Natural killer cell (primary cell): ENCODE results near the gene IYD. TPM values are rescaled to one million over a fixed set of nuclear protein-coding genes. Genes with fewer than 3 reads are reported as not detected.

Source experiments
- ATAC-seq, 3 donors: fragments of 150-1000 bp in 2 of 3; fragments of 200-7000 bp in 1 of 3; cut with Tn5 transposase; 1 replicate in 1 of 3; 2 replicates in 2 of 3; pipeline ENCODE4 v1.10.0; 2021; ENCODE audit warnings: mild to moderate bottlenecking in 2 of 3, moderate library complexity in 2 of 3
- DNase-seq, 2 donors: peaks; one replicate each; pipeline versions ENCODE4 v3.0.0 to v3.0.0-alpha.2; 2013 to 2021; ENCODE audit warnings: mixed read lengths in 1 of 2
- H3K27ac ChIP-seq: one replicate; pipeline ENCODE4 v1.5.1; 2013; ENCODE audit warnings: mild to moderate bottlenecking, low read length
- H3K27me3 ChIP-seq: one replicate; pipeline ENCODE4 v1.6.1; 2013; ENCODE audit warnings: low read length; ENCODE audit not compliant: control insufficient read depth, insufficient read depth
- H3K36me3 ChIP-seq: one replicate; pipeline ENCODE4 v1.6.1; 2013; ENCODE audit warnings: low read length; ENCODE audit not compliant: control insufficient read depth, insufficient read depth
- H3K4me1 ChIP-seq: one replicate; pipeline ENCODE4 v1.6.1; 2013; ENCODE audit warnings: low read length; ENCODE audit not compliant: control insufficient read depth, insufficient read depth
- H3K4me3 ChIP-seq: one replicate; pipeline ENCODE4 v1.5.1; 2013; ENCODE audit warnings: low read length
- H3K9me3 ChIP-seq: one replicate; pipeline ENCODE4 v1.6.1; 2013; ENCODE audit warnings: low read length; ENCODE audit not compliant: control insufficient read depth, insufficient read depth
- H3K27ac Mint-ChIP-seq, 2 donors: one replicate each; pipeline ENCODE4 v1.8.0; 2022; ENCODE audit warnings: mild to moderate bottlenecking in 2 of 2, mixed read lengths in 2 of 2, moderate library complexity in 1 of 2
- H3K27me3 Mint-ChIP-seq, 2 donors: one replicate each; pipeline ENCODE4 v1.8.0; 2022; ENCODE audit warnings: low read depth in 2 of 2, mixed read lengths in 2 of 2
- H3K36me3 Mint-ChIP-seq: one replicate; pipeline ENCODE4 v1.8.0; 2022; ENCODE audit warnings: mixed read lengths
- H3K4me1 Mint-ChIP-seq, 2 donors: one replicate each; pipeline ENCODE4 v1.8.0; 2022; ENCODE audit warnings: mixed read lengths in 2 of 2
- H3K4me3 Mint-ChIP-seq: one replicate; pipeline ENCODE4 v1.8.0; 2022; ENCODE audit warnings: mild to moderate bottlenecking, moderate library complexity, mixed read lengths
- H3K9me3 Mint-ChIP-seq, 2 donors: one replicate each; pipeline ENCODE4 v1.8.0; 2022; ENCODE audit warnings: mixed read lengths in 2 of 2
- WGBS: methylation state at CpG from one replicate; pipeline ENCODE4 v1.1.7; 2013; ENCODE audit warnings: missing lambda C conversion rate; ENCODE audit not compliant: insufficient coverage; 5-methylcytosine and 5-hydroxymethylcytosine counted together
- intact Hi-C: fragments of 100-400 bp; cut with micrococcal nuclease; formaldehyde crosslinking; loops from one replicate; pipeline ENCODE4 v1.14.2; 2022
- total RNA-seq, 4 donors: library from RNA; stranded (reverse); fragments of 120-200 nt in 1 of 4; gene quantifications; one replicate each; pipeline versions ENCODE4 v1.2.3 to v1.2.4, GENCODE V29; 2013 to 2022
- TF ChIP-seq, protein P1 (sequence below): fragments of 200-600 bp; IDR thresholded peaks from one replicate; pipeline ENCODE4 v1.8.0; 2022; ENCODE audit warnings: antibody characterized with exemption

Gene IYD
- total RNA-seq, 3 donors from 2014 or later (not counting 1 experiment from before 2014, with no cell fraction given): not detected

- H3K9me3 Mint-ChIP-seq: no peaks in the 10 kb centered on the region
- no peaks in the 10 kb centered on the region for H3K4me1 ChIP-seq
- no peaks in the 10 kb centered on the region for H3K4me1 Mint-ChIP-seq
- no peak overlapping the region for H3K27ac ChIP-seq
- no peaks in the 10 kb centered on the region for H3K27me3 ChIP-seq
- no peaks in the 10 kb centered on the region for H3K36me3 Mint-ChIP-seq
- ATAC-seq (no peak), DNase-seq (no peak)
- 51% methylated on average over 3 of the region's 4 CpGs for WGBS
- intact Hi-C loops: loop anchor here (5.0 kb wide), 1 partner anchor 269 kb away; the partner anchor contains the start of gene ULBP3
- peaks cover 15 to 20% of the 10 kb centered on the region in 2 donors for H3K27me3 Mint-ChIP-seq
- no peak overlapping the region for H3K27ac Mint-ChIP-seq
- no peaks in the 10 kb centered on the region for H3K36me3 ChIP-seq
- H3K4me3 ChIP-seq: no peak overlapping the region
- H3K9me3 ChIP-seq: no peaks in the 10 kb centered on the region
- no peak overlapping the region for H3K4me3 Mint-ChIP-seq
- TF ChIP-seq, protein P1, sequence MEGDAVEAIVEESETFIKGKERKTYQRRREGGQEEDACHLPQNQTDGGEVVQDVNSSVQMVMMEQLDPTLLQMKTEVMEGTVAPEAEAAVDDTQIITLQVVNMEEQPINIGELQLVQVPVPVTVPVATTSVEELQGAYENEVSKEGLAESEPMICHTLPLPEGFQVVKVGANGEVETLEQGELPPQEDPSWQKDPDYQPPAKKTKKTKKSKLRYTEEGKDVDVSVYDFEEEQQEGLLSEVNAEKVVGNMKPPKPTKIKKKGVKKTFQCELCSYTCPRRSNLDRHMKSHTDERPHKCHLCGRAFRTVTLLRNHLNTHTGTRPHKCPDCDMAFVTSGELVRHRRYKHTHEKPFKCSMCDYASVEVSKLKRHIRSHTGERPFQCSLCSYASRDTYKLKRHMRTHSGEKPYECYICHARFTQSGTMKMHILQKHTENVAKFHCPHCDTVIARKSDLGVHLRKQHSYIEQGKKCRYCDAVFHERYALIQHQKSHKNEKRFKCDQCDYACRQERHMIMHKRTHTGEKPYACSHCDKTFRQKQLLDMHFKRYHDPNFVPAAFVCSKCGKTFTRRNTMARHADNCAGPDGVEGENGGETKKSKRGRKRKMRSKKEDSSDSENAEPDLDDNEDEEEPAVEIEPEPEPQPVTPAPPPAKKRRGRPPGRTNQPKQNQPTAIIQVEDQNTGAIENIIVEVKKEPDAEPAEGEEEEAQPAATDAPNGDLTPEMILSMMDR: no peak
Measured at GRCh38 chr6:150336299-150336698, 32.5 kb upstream of the IYD start.

DNA sequence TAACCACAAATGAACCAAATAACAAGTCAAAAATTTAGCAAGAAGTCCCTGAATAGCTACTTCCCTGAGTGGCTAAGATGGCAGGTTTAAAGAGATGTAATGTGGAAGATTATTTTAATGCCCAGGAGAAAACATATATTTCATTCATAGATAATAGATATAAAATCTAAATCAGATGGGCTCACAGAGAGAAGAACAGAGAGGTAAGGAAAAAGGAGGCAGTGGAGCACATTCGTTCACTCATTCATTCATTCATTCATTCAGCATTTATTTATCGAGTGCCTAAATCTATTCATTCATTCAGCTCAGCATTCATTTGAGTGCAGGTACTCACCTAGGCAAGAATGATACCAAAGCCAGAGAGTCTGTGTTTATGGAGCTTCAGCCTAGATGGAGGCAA is 32.1 kb upstream of the IYD start:
- TF ChIP-seq, protein P1: no peak

DNA sequence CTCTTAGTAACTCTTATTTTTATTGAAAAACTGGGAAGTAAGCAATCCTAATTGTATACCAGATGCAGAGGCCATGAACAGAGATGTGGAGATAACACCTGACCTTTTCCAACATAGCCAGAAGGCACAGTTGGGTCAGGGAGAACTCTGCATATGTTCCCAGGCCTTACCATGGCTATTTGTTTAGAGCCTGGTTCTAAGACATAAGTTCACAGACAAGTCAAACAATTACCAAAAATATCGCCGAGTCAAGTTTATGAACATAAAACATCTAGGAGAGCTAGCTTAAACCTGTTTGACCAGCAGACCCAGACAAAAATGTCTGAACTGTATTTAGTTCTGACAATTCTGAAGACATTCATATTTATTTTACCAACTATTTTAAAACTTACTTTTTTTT is 26.7 kb upstream of the IYD start:
- no peaks in the 10 kb centered on the region for H3K9me3 ChIP-seq
- Mint-ChIP-seq H3K36me3 (no peaks in the 10 kb centered on the region), H3K4me1 (no peaks in the 10 kb centered on the region), H3K9me3 (no peaks in the 10 kb centered on the region), H3K27me3 (peaks cover 12 to 13% of the 10 kb centered on the region in 2 donors), H3K27ac (no peak overlapping the region), H3K4me3 (no peak overlapping the region)
- intact Hi-C loops: no loop called here
- 96% methylated on average over 2 of the region's 2 CpGs for WGBS
- no peak overlapping the region for H3K27ac ChIP-seq
- H3K4me1 ChIP-seq: no peaks in the 10 kb centered on the region
- no peaks in the 10 kb centered on the region for H3K36me3 ChIP-seq
- DNase-seq (no peak), ATAC-seq (no peak)
- no peaks in the 10 kb centered on the region for H3K27me3 ChIP-seq
- no peak overlapping the region for H3K4me3 ChIP-seq
- TF ChIP-seq, protein P1: no peak

More for the DNA sequence above, 32.1 kb upstream of the IYD start:
- DNase-seq: no peak
- no peaks in the 10 kb centered on the region for H3K36me3 Mint-ChIP-seq
- H3K4me3 ChIP-seq: no peak overlapping the region
- no peaks in the 10 kb centered on the region for H3K36me3 ChIP-seq
- no peaks in the 10 kb centered on the region for H3K9me3 Mint-ChIP-seq
- no peaks in the 10 kb centered on the region for H3K9me3 ChIP-seq
- H3K4me1 Mint-ChIP-seq: no peaks in the 10 kb centered on the region
- no peak overlapping the region for H3K4me3 Mint-ChIP-seq
- H3K27me3 ChIP-seq: no peaks in the 10 kb centered on the region
- 90% methylated on average over 2 of the region's 2 CpGs for WGBS
- intact Hi-C loops: loop anchor here (5.0 kb wide), 1 partner anchor 269 kb away; the partner anchor contains the start of gene ULBP3
- no peak for ATAC-seq
- H3K4me1 ChIP-seq: no peaks in the 10 kb centered on the region
- no peak overlapping the region for H3K27ac Mint-ChIP-seq
- peaks cover 18 to 23% of the 10 kb centered on the region in 2 donors for H3K27me3 Mint-ChIP-seq
- H3K27ac ChIP-seq: no peak overlapping the region

- no peak overlapping the region for H3K4me3 ChIP-seq
- H3K27me3 ChIP-seq: no peaks in the 10 kb centered on the region
- H3K9me3 ChIP-seq: no peaks in the 10 kb centered on the region
- Mint-ChIP-seq H3K4me3 (no peak overlapping the region), H3K36me3 (no peaks in the 10 kb centered on the region), H3K27ac (no peak overlapping the region), H3K9me3 (no peaks in the 10 kb centered on the region), H3K27me3 (peaks cover 13% of the 10 kb centered on the region in 2 donors), H3K4me1 (no peaks in the 10 kb centered on the region)
- DNase-seq (no peak), ATAC-seq (no peak)
- no peaks in the 10 kb centered on the region for H3K36me3 ChIP-seq
- intact Hi-C loops: no loop called here
- H3K4me1 ChIP-seq: no peaks in the 10 kb centered on the region
- no peak overlapping the region for H3K27ac ChIP-seq
- TF ChIP-seq, protein P1: no peak
Measured at GRCh38 chr6:150343434-150343833, 25.4 kb upstream of the IYD start.
